ENCODE data around the gene DENND1B.

The DENND1B gene

DNA sequence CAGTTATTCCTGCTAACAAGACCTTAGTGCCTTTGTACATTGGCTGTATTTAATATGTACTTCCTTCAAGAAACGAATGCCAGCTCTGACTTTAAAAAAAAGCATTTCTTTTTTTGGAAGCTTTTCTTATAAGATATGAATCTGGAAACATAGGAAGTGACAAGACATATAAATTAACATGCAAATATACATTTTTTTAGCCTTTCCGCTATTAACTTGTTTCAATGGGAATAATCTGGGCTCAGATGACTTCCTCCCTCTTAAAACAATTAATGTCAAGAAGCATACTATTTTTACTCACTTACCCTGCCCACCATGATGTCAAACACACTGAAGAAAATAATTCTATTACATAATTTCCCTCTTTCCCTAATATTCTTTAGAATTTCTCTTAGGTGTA lies 1.4 kb downstream of the DENND1B start:
- H3K27ac ChIP-seq: no peak overlapping the region
- TF ChIP-seq ZFX (IDR thresholded peaks at IDR 0.05): no peak
- TF ChIP-seq, protein P1, sequence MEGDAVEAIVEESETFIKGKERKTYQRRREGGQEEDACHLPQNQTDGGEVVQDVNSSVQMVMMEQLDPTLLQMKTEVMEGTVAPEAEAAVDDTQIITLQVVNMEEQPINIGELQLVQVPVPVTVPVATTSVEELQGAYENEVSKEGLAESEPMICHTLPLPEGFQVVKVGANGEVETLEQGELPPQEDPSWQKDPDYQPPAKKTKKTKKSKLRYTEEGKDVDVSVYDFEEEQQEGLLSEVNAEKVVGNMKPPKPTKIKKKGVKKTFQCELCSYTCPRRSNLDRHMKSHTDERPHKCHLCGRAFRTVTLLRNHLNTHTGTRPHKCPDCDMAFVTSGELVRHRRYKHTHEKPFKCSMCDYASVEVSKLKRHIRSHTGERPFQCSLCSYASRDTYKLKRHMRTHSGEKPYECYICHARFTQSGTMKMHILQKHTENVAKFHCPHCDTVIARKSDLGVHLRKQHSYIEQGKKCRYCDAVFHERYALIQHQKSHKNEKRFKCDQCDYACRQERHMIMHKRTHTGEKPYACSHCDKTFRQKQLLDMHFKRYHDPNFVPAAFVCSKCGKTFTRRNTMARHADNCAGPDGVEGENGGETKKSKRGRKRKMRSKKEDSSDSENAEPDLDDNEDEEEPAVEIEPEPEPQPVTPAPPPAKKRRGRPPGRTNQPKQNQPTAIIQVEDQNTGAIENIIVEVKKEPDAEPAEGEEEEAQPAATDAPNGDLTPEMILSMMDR (conservative IDR thresholded peaks at IDR 0.05): no peak

DNA sequence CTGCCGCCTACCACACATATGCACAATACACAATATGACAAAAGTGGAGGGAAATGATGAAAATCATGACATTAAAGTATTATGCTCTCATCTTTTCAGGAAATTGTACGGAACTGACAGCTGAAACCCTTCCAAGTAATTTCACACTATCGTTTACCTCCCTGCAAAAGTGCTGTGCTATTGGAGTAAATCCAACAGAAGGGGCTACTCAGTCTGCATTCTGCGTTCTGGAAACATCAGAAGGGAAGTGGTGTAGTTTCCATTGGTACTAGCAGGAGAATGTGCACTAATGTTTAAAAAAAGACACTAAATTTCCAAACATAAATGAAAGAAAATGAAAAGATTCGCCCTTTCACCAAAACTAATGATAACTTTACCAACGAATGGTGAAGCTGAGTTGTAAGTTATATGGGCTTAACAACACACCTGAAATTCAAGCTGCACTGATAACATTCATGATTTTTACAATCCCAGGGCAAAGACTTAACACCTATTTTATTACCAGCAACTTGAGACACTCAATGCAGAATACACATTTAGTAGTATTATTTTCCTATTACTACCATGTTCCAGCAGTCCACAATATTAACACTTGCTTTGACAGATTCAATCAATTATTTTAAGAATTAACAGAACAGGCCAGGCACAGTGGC lies 3.2 kb downstream of the DENND1B start:
- H3K27ac ChIP-seq: no peak overlapping the region
- no peak for TF ChIP-seq ZFX (IDR thresholded peaks at IDR 0.05)
- TF ChIP-seq, protein P1 (conservative IDR thresholded peaks at IDR 0.05): no peak

DNA sequence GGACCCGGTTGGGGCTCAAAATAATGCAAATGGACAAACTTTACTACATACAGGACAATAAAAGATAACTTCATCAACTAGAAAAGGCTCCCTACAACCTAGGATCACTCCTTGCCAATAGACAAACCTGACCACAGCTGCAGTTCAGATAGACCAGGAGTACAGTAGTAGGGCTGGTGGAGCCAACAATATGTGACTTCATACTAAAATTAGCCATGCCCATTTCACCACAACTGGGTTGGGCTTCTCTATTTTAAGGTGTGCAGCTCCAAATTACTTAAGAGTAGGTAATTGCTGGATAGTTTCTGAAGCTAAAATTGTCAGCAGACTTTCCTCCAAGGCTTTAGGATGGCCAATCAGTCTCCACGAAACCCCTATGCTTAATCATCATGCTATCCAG lies 3.9 kb downstream of the DENND1B start:
- no peak for TF ChIP-seq ZFX (IDR thresholded peaks at IDR 0.05)
- TF ChIP-seq, protein P1 (conservative IDR thresholded peaks at IDR 0.05): no peak
- H3K27ac ChIP-seq: no peak overlapping the region

DNA sequence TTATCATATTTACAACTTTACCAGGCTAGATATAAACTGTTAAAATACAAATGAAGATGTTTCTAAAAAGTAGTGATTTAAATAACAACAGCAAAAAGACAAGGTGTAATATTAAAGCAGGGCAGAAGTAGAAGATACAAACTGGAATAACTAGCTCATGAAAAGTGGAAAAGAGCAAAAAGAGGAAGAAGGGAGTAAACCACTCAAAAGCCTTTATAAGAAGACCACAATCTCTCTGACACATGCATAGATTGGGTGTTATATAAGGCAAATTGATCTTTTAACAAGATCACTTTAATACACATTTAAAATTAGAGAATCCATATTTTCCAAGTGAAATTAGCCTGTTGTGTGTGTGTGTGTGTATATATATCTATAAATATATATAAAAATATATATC lies 5.0 kb downstream of the DENND1B start:
- H3K27ac ChIP-seq: no peak overlapping the region
- TF ChIP-seq ZFX (IDR thresholded peaks at IDR 0.05): no peak
- TF ChIP-seq, protein P1 (conservative IDR thresholded peaks at IDR 0.05): no peak

DNA sequence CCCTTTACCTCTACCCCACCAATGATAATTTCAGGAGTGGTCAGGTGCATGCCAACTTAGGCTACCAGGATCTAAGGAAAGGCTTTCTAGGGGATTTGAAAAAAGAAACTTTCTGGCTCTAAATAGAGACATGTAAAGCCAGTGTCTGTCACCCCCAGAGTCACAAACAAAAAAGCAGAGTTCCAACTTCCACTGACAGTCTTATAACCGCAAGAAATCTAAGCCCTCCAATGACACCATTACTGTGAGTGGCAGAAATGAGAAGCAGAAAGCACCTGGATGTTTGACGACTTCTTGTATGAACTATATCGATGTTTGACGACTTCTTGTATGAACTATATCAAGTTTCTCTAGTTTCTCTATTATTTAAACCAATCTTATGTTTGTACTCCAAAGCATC lies 6.0 kb downstream of the DENND1B start:
- no peak for TF ChIP-seq ZFX (IDR thresholded peaks at IDR 0.05)
- TF ChIP-seq, protein P1 (conservative IDR thresholded peaks at IDR 0.05): no peak
- H3K27ac ChIP-seq: no peak overlapping the region

DNA sequence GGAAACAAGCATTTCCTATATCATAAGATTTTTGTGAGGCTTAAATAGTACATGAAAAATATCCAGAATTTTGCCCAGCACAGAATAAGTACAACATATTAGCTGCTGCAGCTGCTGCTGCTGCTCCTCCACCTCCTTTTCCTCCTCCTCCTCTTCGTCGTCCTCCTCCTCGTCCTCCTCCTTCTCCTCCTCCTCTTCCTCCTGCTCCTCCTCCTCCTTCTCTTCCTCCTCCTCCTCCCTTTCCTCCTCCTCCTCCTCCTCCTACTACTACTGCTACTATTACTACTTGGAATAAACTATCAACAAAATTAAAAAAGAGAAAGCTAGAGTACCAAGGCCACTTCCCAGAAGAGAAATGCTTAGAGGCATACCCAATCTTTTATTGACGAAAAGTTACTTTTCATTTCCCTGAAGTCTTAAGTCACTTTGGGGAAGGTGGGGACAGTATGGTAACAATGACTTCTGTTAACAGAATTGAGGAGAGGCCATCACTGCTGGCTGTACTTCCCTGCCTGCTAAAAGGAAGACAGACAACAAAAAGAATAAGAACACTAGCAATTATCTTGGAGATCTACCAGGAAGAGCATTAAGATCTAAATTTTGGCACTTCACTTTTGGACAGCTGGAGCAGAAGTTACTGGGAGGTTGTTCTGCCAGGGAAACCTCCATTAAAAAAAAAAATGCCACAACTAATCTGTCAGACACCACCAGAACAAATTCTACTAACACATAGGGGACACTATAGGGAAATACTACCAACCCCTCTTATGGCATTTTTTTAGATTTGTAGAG lies 7.1 kb downstream of the DENND1B start:
- H3K27ac ChIP-seq: no peak overlapping the region; the same call in 1 of the 2 replicates
- TF ChIP-seq ZFX (IDR thresholded peaks at IDR 0.05): no peak
- TF ChIP-seq, protein P1 (conservative IDR thresholded peaks at IDR 0.05): no peak

DNA sequence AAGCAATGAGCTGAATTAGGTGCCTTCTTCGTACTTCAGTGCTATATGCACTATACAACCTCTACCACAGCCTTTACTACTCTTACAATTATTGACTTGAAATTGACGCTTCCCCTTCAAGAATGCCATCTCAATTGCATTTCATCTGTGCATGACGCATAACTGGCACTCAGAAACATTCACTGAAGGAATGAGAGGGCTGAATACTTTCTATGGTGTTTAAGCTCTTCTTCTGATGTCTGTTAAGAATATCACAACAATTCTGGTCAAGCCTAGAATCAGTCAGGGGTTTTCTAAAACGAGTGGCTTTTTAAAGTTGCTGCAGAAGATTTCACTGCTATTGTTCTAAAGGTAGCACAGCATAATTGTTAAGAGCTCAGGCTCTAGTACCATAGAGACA lies 11.5 kb downstream of the DENND1B start:
- no peak overlapping the region for H3K27ac ChIP-seq

More for the DNA sequence above, 11.5 kb downstream of the DENND1B start:
- TF ChIP-seq ZFX (IDR thresholded peaks at IDR 0.05): no peak
- TF ChIP-seq, protein P1 (conservative IDR thresholded peaks at IDR 0.05): no peak

All from C4-2B (cell line).